WTC11 (cell line): ENCODE results near the gene TSPAN6.

ENCODE experiments used
- CTCF ChIP-seq: fragments of 200-600 bp; IDR thresholded peaks from 2 replicates; pipeline ENCODE4 v1.8.0; 2022; ENCODE audit warnings: antibody characterized with exemption
- MAX ChIP-seq: sonication (generic); formaldehyde crosslinking; IDR thresholded peaks from 2 replicates; pipeline ENCODE4 v1.8.0; 2022; ENCODE audit warnings: mild to moderate bottlenecking, missing genetic modification reagents
- PRDM15 ChIP-seq: sonication (generic); formaldehyde crosslinking; IDR thresholded peaks from 2 replicates; pipeline ENCODE4 v1.8.0; 2022; ENCODE audit warnings: missing genetic modification reagents

GRCh38 chrX:100600340-100600739 lies 36.3 kb downstream of the TSPAN6 start:
- no peak for TF ChIP-seq CTCF
- no peak for TF ChIP-seq MAX
- TF ChIP-seq PRDM15 (CRISPR knock-in tag), result no peak
